Activated T-cell treated with anti-CD3 and anti-CD28 coated beads, Interleukin-2, amount 50 U/mL, for 48 hours (primary cell): ENCODE measurements around the gene ATP5F1D.

ENCODE experiments used
- DNase-seq, 2 experiments: peaks; one replicate each; pipeline ENCODE4 v3.0.0-alpha.2; 2020

ATP5F1D gene

GRCh38 chr19:1271528-1272422 lies 30.2 kb downstream of the ATP5F1D start:
- DNase-seq, result no peak

GRCh38 chr19:1272423-1273262 lies 31.1 kb downstream of the ATP5F1D start:
- no peak for DNase-seq

GRCh38 chr19:1273263-1274041 lies 31.9 kb downstream of the ATP5F1D start:
- DNase-seq, result no peak

GRCh38 chr19:1274081-1274851 lies 32.7 kb downstream of the ATP5F1D start:
- no peak for DNase-seq

- DNase-seq, result no peak
Measured at GRCh38 chr19:1274852-1275259, 33.3 kb downstream of the ATP5F1D start.

GRCh38 chr19:1275260-1275975 lies 33.9 kb downstream of the ATP5F1D start, which contains the start of gene FAM174C:
TSS of gene FAM174C (plus strand) at chr19:1275530. CDS start at chr19:1275550, 20 bp downstream.
- peak; percentile 94 to 96 for DNase-seq

- DNase-seq, result no peak
Measured at GRCh38 chr19:1275976-1276627, 34.6 kb downstream of the ATP5F1D start.

- peak in 1 of 2 experiments; percentile 62 for DNase-seq
Measured at GRCh38 chr19:1276628-1277022, 35.1 kb downstream of the ATP5F1D start.

- no peak for DNase-seq
Measured at GRCh38 chr19:1277061-1277460, 35.5 kb downstream of the ATP5F1D start.

- DNase-seq, result no peak
Measured at GRCh38 chr19:1278074-1278473, 36.5 kb downstream of the ATP5F1D start.

- no peak for DNase-seq
Measured at GRCh38 chr19:1278713-1279660, 37.4 kb downstream of the ATP5F1D start.

GRCh38 chr19:1279782-1280341 lies 38.3 kb downstream of the ATP5F1D start:
- DNase-seq, result peak; percentile 89 to 91

- no peak for DNase-seq
Measured at GRCh38 chr19:1280636-1281568, 39.4 kb downstream of the ATP5F1D start.

GRCh38 chr19:1281569-1282287 lies 40.2 kb downstream of the ATP5F1D start:
- no peak for DNase-seq

GRCh38 chr19:1282588-1283206 lies 41.1 kb downstream of the ATP5F1D start:
- DNase-seq, result no peak

GRCh38 chr19:1283207-1283916 lies 41.8 kb downstream of the ATP5F1D start:
- DNase-seq, result no peak
